ENCODE results near the gene GAS7. TPM values are rescaled to one million over a fixed set of nuclear protein-coding genes. Genes with fewer than 3 reads are reported as not detected.

GAS7 gene
- total RNA-seq, 1 experiment from 2014 or later: 6.0 TPM

DNA sequence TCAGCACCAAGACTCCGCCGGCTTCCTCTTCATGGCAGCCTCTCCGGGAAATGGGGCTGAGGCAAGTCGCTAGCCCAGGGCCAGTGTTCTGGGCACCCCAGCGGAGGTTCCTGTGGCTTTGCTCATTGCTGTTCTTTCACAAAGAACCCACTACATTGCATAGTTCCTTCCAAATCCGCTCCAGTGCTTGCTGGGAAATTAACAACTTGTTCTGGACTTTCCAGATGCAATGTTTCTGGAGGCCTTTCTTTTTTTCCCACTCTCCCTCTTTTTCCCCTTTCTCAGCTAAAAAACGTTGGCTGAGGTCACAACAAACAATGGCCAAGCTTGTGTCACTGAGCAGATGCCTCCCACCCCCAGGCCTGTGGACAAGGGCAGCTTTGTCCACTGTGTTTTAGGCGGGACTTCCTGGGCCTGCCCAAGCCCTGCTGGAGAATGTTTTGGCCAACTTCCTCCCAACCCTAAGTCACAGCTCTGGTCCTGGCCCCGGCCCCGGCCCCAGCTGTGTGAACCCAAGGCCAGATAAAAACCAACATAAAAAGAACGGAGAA lies 161.8 kb downstream of the GAS7 start:
- H3K23ac ChIP-seq (ENCODE audit: insufficient read length, low read depth, low read length): no peak overlapping the region
- H3K4me2 ChIP-seq (ENCODE audit: insufficient read depth, insufficient read length, low read length): no peak overlapping the region
- H2AK5ac ChIP-seq (ENCODE audit: insufficient read length, low read length): no peak overlapping the region
- no peaks in the 10 kb centered on the region for H3K23me2 ChIP-seq (ENCODE audit: insufficient read length, low read depth, low read length, poor library complexity, severe bottlenecking)
- H3K9me3 ChIP-seq (ENCODE audit: control insufficient read depth, low read depth, low read length): no peaks in the 10 kb centered on the region
- no peak overlapping the region for H4K91ac ChIP-seq (ENCODE audit: insufficient read length, low read depth, low read length)
- H4K5ac ChIP-seq (ENCODE audit: insufficient read length, low read depth, low read length): no peak overlapping the region
- no peak overlapping the region for H2BK5ac ChIP-seq (ENCODE audit: insufficient read length, low read length)
- no peak overlapping the region for H3K56ac ChIP-seq (ENCODE audit: insufficient read length, low read depth, low read length)
- H2AFZ ChIP-seq (ENCODE audit: low read length): no peak overlapping the region
- no peak overlapping the region; a peak in 1 of 7 replicates for H3K27ac Mint-ChIP-seq
- no peak overlapping the region for H3K27ac ChIP-seq (ENCODE audit: insufficient read length, low read depth, low read length)
- H3K9me3 Mint-ChIP-seq: no peaks in the 10 kb centered on the region
- peaks cover 13 to 14% of the 10 kb centered on the region in 2 experiments for H3K4me1 Mint-ChIP-seq
- no peaks in the 10 kb centered on the region for H4K20me1 ChIP-seq (ENCODE audit: control insufficient read depth, insufficient read depth, insufficient read length)
- no peaks in the 10 kb centered on the region for H3K27me3 Mint-ChIP-seq (ENCODE audit: low read depth)
- no peak for TF ChIP-seq CTCF (conservative IDR thresholded peaks at IDR 0.05)
- H3K36me3 Mint-ChIP-seq (ENCODE audit: insufficient read depth in 1 of 3, low read depth in 3 of 3): no peaks in the 10 kb centered on the region; a peak in 1 of 7 replicates
- H2BK15ac ChIP-seq (ENCODE audit: low read depth, low read length): no peak overlapping the region
- H3K14ac ChIP-seq (ENCODE audit: insufficient read depth, low read length): no peak overlapping the region
- no CpG with 5 or more reads among the region's 11 CpGs for WGBS (ENCODE audit: extremely low coverage, insufficient read length, low lambda C conversion rate)
- no peak overlapping the region for H3K18ac ChIP-seq (ENCODE audit: insufficient read length, low read depth, low read length)
- H3K79me2 ChIP-seq (ENCODE audit: insufficient read depth, low read length): no peaks in the 10 kb centered on the region
- H3K4ac ChIP-seq (ENCODE audit: low read depth, low read length): no peak overlapping the region
- no peaks in the 10 kb centered on the region for H3K79me1 ChIP-seq (ENCODE audit: insufficient read depth, low read depth, low read length, poor library complexity, severe bottlenecking)
- H3K9ac ChIP-seq (ENCODE audit: extremely low read depth, insufficient read length, low read length): no peak overlapping the region
- H3K4me1 ChIP-seq (ENCODE audit: insufficient read depth, low read length): 0 out of 2 replicates have a peak, but pooled peaks cover 2% of the 10 kb centered on the region
- no peak overlapping the region for H2BK20ac ChIP-seq (ENCODE audit: low read depth, low read length, poor library complexity, severe bottlenecking)
- DNase-seq: no peak
- no peaks in the 10 kb centered on the region for H3K27me3 ChIP-seq (ENCODE audit: insufficient read depth, low read length)
- H3T11ph ChIP-seq (ENCODE audit: low read length): no peak overlapping the region
- no peak overlapping the region for H4K8ac ChIP-seq (replicated peaks; ENCODE audit: insufficient read length, low read depth, low read length)
- no peak overlapping the region for H2BK12ac ChIP-seq (ENCODE audit: insufficient read length, low read depth, low read length)
- H3K4me3 Mint-ChIP-seq: no peak overlapping the region
- no peak overlapping the region for H2BK120ac ChIP-seq (ENCODE audit: low read depth, low read length, poor library complexity, severe bottlenecking)
